GM12891 (cell line): ENCODE data around the gene GAPT.

Experiments
- DNase-seq: peaks from one replicate; pipeline ENCODE4 v3.0.0; 2011; ENCODE audit warnings: low spot score; ENCODE audit not compliant: insufficient read length
- FAIRE-seq: peaks from 2 replicates; lab custom pipeline; 2011; peaks lifted over from hg19 to GRCh38; lab: Jason Lieb, UNC
- PAX5 ChIP-seq: IDR thresholded peaks from 2 replicates; pipeline ENCODE4 v1.6.1; 2011; ENCODE audit warnings: low read length, moderate library complexity, mild to moderate bottlenecking; ENCODE audit not compliant: insufficient read depth, severe bottlenecking
- POLR2A ChIP-seq: IDR thresholded peaks from 2 replicates; pipeline ENCODE4 v1.6.1; 2011; ENCODE audit warnings: low read depth, low read length, control low read depth
- POLR2AphosphoS5 ChIP-seq: IDR thresholded peaks from 2 replicates; pipeline ENCODE4 v1.6.1; 2011; ENCODE audit warnings: low read depth, low read length, control low read depth
- POU2F2 ChIP-seq: IDR thresholded peaks from 2 replicates; pipeline ENCODE4 v1.6.1; 2011; ENCODE audit warnings: low read depth, mild to moderate bottlenecking, control low read depth, low read length, moderate library complexity
- SPI1 ChIP-seq: IDR thresholded peaks from 2 replicates; pipeline ENCODE4 v1.6.1; 2011; ENCODE audit warnings: low read depth, low read length, control low read depth
- TAF1 ChIP-seq: IDR thresholded peaks from 2 replicates; pipeline ENCODE4 v1.6.1; 2011; ENCODE audit warnings: low read depth, low read length, control low read depth

Gene GAPT

DNA sequence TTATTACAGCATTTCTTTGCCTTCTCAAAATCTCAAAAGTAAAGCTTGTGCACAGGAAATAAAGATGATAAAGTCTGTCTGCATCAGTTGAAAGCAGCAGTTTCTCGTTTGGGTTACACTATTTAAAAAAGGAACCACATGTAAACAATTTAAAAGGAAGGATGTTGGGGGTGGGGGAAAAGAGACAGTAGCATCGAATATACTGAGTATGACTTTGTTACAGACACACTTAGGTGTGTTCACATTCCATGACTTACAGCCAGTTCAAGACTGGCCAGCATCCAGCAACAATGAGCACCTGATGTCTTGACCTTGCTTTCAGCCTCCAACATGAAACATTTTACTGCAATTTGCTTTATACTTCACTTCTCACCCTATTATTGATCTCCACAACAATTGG is 8.7 kb downstream of the GAPT start:
- TF ChIP-seq TAF1 (no peak), SPI1 (no peak), POLR2A (no peak), POU2F2 (no peak), PAX5 (no peak), POLR2AphosphoS5 (no peak)
- no peak for DNase-seq
- FAIRE-seq: no peak

DNA sequence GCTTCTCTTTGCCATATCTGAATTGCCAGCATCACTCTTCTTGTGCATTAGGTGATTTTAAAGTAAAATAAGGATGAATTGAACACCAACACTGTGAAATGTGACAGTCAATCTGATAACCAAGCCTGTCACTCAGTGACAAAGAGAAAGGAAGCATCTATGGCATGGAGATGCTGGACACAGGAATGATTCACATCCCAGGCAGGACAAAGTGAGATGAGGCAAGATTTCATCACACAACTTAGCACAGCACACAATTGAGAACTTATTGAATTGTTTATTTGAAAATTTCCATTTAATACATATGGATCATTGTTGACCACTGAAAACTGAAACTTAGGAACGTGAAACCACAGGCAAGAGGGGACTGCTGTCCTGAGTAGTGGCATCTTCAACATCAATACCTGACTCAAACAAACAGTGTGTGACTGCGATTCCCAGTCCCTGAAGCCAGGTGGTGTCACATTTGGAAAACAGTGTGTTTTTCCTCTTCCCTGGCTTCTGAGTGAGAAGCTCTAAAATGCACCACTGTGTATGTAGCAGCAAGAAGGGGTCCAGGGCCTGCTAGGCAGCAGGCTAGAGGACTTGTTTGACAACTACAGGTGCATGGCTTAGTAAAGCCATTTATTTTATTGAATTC is 10.7 kb downstream of the GAPT start:
- FAIRE-seq: no peak
- TF ChIP-seq PAX5 (no peak), SPI1 (no peak), TAF1 (no peak), POU2F2 (no peak), POLR2AphosphoS5 (no peak), POLR2A (no peak)
- DNase-seq: no peak

DNA sequence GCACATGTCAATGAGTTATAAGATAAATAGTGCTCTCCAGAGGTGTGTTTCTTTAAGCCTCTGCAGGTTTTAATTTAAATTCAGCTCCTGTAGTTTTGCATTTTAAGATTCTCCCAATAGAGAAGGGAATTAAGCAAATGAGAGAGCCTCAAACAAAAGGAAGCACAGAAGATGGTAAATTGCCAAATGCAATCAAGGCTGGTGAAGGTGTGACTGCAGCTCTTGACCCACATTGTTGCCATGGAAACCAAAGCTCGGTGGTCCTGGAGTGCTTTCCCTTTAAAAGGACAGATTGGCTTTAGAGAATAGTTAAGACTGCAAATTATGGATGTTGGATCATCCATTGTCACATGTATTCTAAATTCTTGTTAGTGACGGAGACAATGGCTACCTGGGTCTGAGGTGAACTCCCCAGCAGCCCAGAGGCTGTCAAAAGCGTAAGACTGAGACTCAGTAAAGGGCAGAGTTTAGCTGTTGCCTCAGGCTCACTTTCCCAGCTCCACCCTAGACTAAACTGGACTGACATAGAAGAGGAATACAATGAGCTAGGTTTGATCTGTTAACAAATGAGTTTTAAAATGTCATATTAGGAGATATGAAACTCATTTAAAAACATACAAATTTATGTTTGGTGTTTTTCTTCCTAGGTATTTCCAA is 12.3 kb downstream of the GAPT start:
- TF ChIP-seq POLR2A (no peak), POLR2AphosphoS5 (no peak), SPI1 (no peak), TAF1 (no peak), POU2F2 (no peak), PAX5 (no peak)
- DNase-seq (no peak), FAIRE-seq (no peak)

DNA sequence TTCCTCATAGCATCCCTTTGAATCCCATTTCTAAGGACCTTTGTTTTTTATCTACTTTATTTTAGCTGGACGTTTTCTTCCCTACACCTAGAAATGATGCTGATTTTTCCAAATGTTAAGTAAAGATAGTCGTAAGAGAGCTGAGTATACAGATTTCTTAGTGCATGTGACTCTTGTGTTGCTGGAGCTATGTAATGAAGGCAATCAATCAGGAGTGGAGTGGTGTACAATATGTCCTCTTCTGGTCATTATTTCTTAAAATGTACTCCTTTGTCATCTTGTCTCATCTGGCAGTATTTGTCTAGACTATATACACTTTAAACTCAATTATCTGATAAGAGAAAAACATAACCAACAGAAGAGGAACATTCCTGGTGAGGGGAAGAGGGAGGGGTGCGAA is 13.5 kb downstream of the GAPT start:
- FAIRE-seq (no peak), DNase-seq (no peak)
- TF ChIP-seq POU2F2 (no peak), SPI1 (no peak), POLR2AphosphoS5 (no peak), PAX5 (no peak)

DNA sequence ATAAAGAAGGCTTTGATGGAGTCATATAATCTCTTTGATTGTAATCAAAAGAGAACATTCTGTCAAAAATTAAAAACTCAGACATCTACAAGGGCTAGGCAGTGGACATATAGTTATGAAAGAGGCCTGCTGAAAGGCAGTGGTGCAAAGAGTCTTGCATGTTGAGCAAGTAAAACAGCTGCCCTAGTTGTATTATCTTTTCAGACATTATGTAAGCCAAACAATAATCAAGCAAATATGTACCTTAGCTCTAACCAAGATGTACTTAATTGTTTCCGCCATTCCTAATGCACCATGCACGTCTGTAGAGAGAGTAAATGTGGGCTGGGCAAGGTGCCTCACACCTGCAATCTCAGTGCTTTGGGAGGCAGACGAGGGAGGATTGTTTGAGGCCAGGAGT is 14.3 kb downstream of the GAPT start:
- DNase-seq (no peak), FAIRE-seq (no peak)
- no peak for TF ChIP-seq PAX5
- TF ChIP-seq POLR2A: no peak
- TF ChIP-seq SPI1: no peak
- no peak for TF ChIP-seq POU2F2
- no peak for TF ChIP-seq TAF1
- no peak for TF ChIP-seq POLR2AphosphoS5

DNA sequence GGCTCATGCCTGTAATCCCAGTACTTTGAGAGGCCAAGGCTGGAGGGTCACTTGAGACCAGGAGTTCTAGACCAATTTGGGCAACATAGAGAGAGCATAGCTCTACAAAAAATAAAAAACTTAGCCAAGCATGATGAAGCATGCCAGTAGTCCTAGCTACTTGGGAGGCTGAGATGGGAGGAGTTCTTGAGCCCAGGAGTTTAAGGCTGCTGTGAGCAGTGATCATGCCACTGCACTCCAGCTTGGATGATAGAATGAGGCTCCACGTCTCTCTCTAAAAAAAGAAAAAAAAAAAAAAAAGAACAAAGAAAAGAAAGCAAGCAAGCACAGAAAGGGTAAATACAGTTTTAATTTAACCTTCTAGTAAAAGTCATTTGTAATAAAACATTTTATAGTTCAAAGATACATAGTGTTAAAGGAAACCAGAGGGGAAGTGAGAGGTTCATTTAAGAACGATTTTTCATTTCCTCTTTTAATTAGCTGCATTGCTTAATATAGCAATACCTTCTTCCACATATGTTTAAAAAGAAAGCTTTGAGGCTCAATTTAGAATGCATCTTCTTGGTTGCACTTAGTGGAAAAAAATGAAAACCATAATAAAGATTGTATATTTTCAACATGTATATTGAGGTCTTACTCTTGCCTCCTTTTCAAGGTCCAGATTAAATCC is 14.9 kb downstream of the GAPT start:
- no peak for FAIRE-seq
- no peak for DNase-seq
- peak; percentile 67; the same call in 1 of the 2 replicates for TF ChIP-seq SPI1
- no peak for TF ChIP-seq POLR2AphosphoS5

DNA sequence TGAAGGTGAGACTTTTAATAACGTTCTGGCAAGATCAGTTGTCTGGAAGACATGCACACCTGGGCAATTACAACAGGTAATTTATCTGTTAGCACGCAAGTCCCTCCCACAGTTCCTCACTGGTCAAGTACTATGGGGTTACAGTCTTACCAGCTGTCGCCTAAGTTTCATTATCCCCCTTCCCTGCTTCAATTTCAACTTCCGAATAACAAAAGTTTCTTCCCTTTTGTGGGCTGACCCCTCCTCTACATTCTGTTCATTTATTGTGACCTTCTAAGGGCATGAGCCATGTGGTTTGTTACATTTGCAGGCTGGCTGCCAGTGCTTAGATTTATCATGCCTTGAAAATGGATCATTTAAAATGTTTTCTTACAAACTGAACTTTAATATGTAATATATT is 16.5 kb downstream of the GAPT start:
- DNase-seq (no peak), FAIRE-seq (peak; percentile 38)
- TF ChIP-seq POU2F2: no peak
- no peak for TF ChIP-seq POLR2AphosphoS5
- TF ChIP-seq POLR2A: no peak
- TF ChIP-seq TAF1: no peak
- TF ChIP-seq SPI1: no peak

DNA sequence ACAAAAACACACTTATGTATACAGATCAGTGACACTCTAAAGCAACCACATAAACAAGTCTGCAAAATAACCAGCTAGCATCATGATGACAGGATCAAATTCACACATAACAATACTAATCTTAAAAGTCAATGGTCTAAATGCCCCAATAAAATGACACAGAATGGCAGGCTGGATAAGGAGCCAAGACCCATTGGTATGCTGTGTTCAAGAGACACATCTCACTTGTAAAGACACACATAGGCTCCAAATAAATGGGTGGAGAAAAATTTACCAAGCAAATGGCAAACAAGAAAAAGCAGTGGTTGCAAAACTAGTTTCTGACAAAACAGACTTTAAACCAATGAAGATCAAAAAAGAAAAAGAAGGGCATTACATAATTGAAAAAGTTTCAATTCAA is 26.0 kb downstream of the GAPT start:
- DNase-seq (no peak), FAIRE-seq (no peak)
- TF ChIP-seq SPI1 (no peak), TAF1 (no peak), PAX5 (no peak), POLR2AphosphoS5 (no peak), POU2F2 (no peak), POLR2A (no peak)

DNA sequence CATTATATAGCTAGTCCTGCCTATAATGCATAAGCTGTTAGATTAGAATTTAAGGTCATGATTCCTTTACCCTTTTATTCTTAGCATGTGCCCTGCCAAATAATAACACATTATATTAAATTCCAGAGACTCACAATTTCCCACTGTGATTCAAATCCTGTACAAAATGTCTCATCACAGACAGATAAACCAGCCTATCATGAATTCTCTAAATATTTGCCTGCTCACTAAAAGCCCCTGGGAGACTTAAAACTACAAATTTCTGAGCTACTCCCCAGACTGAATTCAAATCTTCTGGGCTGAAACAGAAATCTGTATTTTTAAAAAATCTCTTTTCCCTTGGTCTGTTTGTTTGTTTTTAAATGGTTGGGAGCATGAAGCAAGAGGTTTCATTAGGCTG is 32.7 kb downstream of the GAPT start:
- DNase-seq (no peak), FAIRE-seq (no peak)
- no peak for TF ChIP-seq POLR2AphosphoS5
- TF ChIP-seq POU2F2: no peak

DNA sequence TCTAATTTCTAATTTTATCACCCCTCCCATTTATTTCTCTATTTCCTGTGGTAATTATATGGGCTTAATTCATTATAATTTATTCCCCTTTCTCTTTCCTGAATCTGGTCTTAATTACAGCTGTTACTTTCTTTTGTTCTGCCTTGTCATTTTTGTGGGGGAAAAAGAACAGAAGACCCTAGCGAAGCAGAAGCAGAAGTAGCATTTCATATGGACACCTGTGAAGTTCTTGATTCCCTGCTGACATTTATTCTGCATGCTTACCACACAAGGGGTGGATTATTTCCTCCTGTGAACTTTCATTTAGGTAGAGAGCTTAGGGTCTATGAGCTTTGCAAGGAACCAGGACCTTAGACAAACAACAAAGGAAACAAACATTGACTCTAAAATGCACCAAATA is 33.3 kb downstream of the GAPT start:
- DNase-seq: no peak
- TF ChIP-seq POLR2AphosphoS5 (no peak), PAX5 (no peak), POLR2A (no peak), POU2F2 (no peak), TAF1 (no peak), SPI1 (no peak)
- FAIRE-seq: no peak
